ENCODE results near the gene BICRA. TPM values are rescaled to one million over a fixed set of nuclear protein-coding genes. Genes with fewer than 3 reads are reported as not detected.
"Not testable (repeated sequence)": the region's sequence is repeated elsewhere in the genome, so short reads cannot be mapped to it uniquely, and the experiment has no call there.

BICRA gene
- total RNA-seq, 1 donor from 2014 or later: 24.1 TPM

DNA sequence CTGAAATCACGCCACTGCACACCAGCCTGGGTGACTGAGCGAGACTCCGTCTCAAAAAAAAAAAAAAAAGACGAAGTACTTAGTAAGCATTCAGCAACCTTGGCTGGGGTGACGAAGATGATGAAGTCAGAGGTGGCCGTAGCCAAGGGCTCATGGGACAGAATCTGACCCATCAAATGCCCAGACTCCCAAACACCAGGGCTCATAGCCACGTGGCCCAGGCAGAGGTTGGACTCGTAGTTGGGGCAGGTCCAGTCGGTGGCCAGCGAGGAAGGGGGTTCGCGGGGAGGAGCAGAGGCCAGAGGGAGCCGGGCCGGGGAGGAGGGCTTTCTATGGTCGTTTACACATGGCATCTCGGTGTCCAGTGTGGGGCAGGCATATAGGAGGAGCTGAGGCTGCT, 52.2 kb downstream of the BICRA start:
- no peak for DNase-seq (ENCODE audit: low spot score)

GRCh38 chr19:47661611-47662010, 52.7 kb downstream of the BICRA start:
- H3K9me3 Mint-ChIP-seq (ENCODE audit: unreplicated experiment): no peaks in the 10 kb centered on the region
- H3K36me3 Mint-ChIP-seq (ENCODE audit: low read depth, unreplicated experiment): peaks cover 4% of the 10 kb centered on the region
- peaks cover 4% of the 10 kb centered on the region for H3K27me3 Mint-ChIP-seq (ENCODE audit: unreplicated experiment)
- no peak overlapping the region for H3K27ac Mint-ChIP-seq (ENCODE audit: unreplicated experiment)
- peaks cover 1% of the 10 kb centered on the region for H3K4me1 Mint-ChIP-seq (ENCODE audit: unreplicated experiment)
- DNase-seq (ENCODE audit: low spot score): no peak
- H3K4me3 Mint-ChIP-seq (ENCODE audit: unreplicated experiment): no peak overlapping the region
- TF ChIP-seq, protein P1, sequence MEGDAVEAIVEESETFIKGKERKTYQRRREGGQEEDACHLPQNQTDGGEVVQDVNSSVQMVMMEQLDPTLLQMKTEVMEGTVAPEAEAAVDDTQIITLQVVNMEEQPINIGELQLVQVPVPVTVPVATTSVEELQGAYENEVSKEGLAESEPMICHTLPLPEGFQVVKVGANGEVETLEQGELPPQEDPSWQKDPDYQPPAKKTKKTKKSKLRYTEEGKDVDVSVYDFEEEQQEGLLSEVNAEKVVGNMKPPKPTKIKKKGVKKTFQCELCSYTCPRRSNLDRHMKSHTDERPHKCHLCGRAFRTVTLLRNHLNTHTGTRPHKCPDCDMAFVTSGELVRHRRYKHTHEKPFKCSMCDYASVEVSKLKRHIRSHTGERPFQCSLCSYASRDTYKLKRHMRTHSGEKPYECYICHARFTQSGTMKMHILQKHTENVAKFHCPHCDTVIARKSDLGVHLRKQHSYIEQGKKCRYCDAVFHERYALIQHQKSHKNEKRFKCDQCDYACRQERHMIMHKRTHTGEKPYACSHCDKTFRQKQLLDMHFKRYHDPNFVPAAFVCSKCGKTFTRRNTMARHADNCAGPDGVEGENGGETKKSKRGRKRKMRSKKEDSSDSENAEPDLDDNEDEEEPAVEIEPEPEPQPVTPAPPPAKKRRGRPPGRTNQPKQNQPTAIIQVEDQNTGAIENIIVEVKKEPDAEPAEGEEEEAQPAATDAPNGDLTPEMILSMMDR (IDR thresholded peaks at IDR 0.05; ENCODE audit: unreplicated experiment): no peak

More for the DNA sequence above, 52.2 kb downstream of the BICRA start:
- Mint-ChIP-seq H3K27me3 (ENCODE audit: unreplicated experiment) (peaks cover 4% of the 10 kb centered on the region), H3K9me3 (ENCODE audit: unreplicated experiment) (no peaks in the 10 kb centered on the region), H3K27ac (ENCODE audit: unreplicated experiment) (no peak overlapping the region), H3K4me1 (ENCODE audit: unreplicated experiment) (no peaks in the 10 kb centered on the region), H3K36me3 (ENCODE audit: low read depth, unreplicated experiment) (peaks cover 4% of the 10 kb centered on the region), H3K4me3 (ENCODE audit: unreplicated experiment) (no peak overlapping the region)
- TF ChIP-seq, protein P1 (IDR thresholded peaks at IDR 0.05; ENCODE audit: unreplicated experiment): no peak

DNA sequence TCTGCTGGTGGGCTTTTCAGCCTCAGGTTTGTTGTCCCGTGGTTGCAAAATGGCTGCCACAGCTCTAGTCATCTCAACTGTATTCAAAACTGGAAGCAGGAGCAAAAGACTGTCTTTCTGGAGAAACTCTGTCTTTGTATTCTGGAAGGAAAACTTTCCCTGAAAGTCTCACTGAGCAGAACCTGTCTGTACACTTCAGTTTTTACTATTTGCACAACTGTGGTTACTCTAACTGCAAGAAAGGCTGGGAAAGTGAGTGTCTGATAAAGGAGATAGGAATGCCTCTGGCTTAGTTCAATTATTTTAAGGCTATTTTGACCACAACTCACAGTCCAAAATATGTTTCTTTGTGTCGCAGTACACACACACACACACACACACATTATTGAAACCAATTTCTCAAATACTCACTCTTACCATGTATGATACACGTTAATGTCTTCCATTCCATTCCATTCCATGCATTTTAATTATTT, 54.5 kb downstream of the BICRA start:
- H3K9me3 Mint-ChIP-seq (ENCODE audit: unreplicated experiment): no peaks in the 10 kb centered on the region
- H3K4me3 Mint-ChIP-seq (ENCODE audit: unreplicated experiment): no peak overlapping the region
- no peak for DNase-seq (ENCODE audit: low spot score)
- no peak overlapping the region for H3K27ac Mint-ChIP-seq (ENCODE audit: unreplicated experiment)
- no peaks in the 10 kb centered on the region for H3K36me3 Mint-ChIP-seq (ENCODE audit: low read depth, unreplicated experiment)
- H3K27me3 Mint-ChIP-seq (ENCODE audit: unreplicated experiment): peaks cover 4% of the 10 kb centered on the region
- TF ChIP-seq, protein P1 (IDR thresholded peaks at IDR 0.05; ENCODE audit: unreplicated experiment): no peak
- H3K4me1 Mint-ChIP-seq (ENCODE audit: unreplicated experiment): peaks cover 13% of the 10 kb centered on the region

GRCh38 chr19:47663911-47664771, 55.2 kb downstream of the BICRA start:
- H3K27me3 Mint-ChIP-seq (ENCODE audit: unreplicated experiment): peaks cover 4% of the 10 kb centered on the region
- peaks cover 13% of the 10 kb centered on the region for H3K4me1 Mint-ChIP-seq (ENCODE audit: unreplicated experiment)
- no peaks in the 10 kb centered on the region for H3K36me3 Mint-ChIP-seq (ENCODE audit: low read depth, unreplicated experiment)
- H3K9me3 Mint-ChIP-seq (ENCODE audit: unreplicated experiment): no peaks in the 10 kb centered on the region
- peak overlapping the region; percentile 19 for H3K27ac Mint-ChIP-seq (ENCODE audit: unreplicated experiment)
- DNase-seq (ENCODE audit: low spot score): no peak
- H3K4me3 Mint-ChIP-seq (ENCODE audit: unreplicated experiment): no peak overlapping the region
- TF ChIP-seq, protein P1 (IDR thresholded peaks at IDR 0.05; ENCODE audit: unreplicated experiment): no peak

DNA sequence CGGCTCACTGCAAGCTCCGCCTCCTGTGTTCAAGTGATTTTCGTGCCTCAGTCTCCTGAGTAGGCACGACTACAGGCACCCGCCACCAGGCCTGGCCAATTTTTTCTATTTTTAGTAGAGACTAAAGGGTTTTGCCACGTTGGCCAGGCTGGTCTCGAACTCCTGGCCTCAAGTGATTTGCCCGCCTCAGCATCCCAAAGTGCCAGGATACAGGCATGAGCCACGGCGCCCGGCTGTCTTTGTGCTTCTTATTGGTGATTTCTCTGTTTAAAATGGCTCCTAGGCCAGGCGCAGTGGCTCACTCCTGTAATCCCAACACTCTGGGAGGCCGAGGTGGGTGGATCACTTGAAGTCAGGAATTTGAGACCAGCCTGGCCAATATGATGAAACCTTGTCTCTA, 59.6 kb downstream of the BICRA start:
- not testable (repeated sequence) for H3K27ac Mint-ChIP-seq (ENCODE audit: unreplicated experiment); H3K27me3 Mint-ChIP-seq (ENCODE audit: unreplicated experiment); H3K4me3 Mint-ChIP-seq (ENCODE audit: unreplicated experiment); H3K9me3 Mint-ChIP-seq (ENCODE audit: unreplicated experiment); DNase-seq (ENCODE audit: low spot score)
- H3K4me1 Mint-ChIP-seq (ENCODE audit: unreplicated experiment): peaks cover 13% of the 10 kb centered on the region
- peaks cover 13% of the 10 kb centered on the region for H3K36me3 Mint-ChIP-seq (ENCODE audit: low read depth, unreplicated experiment)
